Psoas muscle (tissue), 8 donors: Measurements from ENCODE around the gene PARVG. TPM values are rescaled to one million over a fixed set of nuclear protein-coding genes. Genes with fewer than 3 reads are reported as not detected.

Experiments used
- ATAC-seq, 4 donors: fragments of 200-7000 bp; cut with Tn5 transposase; one replicate each; pipeline ENCODE4 v1.9.1; 2020; ENCODE audit warnings: moderate library complexity in 3 of 4, mild to moderate bottlenecking in 2 of 4
- DNase-seq, 2 donors: peaks; one replicate each; pipeline ENCODE4 v3.0.0-alpha.2; 2020
- H3K27ac ChIP-seq: fragments of 200-600 bp; one replicate; pipeline ENCODE4 v1.8.0; 2022
- H3K27me3 ChIP-seq, 3 donors: fragments of 200-600 bp in 1 of 3; one replicate each; pipeline versions ENCODE4 v1.6.1 to v1.8.0; 2013 to 2022; ENCODE audit warnings: low read length in 2 of 3, mild to moderate bottlenecking in 2 of 3, moderate library complexity in 1 of 3; ENCODE audit not compliant: insufficient read depth in 3 of 3
- H3K36me3 ChIP-seq, 2 donors: fragments of 200-600 bp in 1 of 2; one replicate each; pipeline versions ENCODE4 v1.6.1 to v1.8.0; 2013 to 2022; ENCODE audit warnings: low read depth in 1 of 2, mild to moderate bottlenecking in 1 of 2, moderate library complexity in 1 of 2; ENCODE audit not compliant: insufficient read depth in 1 of 2
- H3K4me1 ChIP-seq: fragments of 200-600 bp; one replicate; pipeline ENCODE4 v1.8.0; 2022
- H3K4me3 ChIP-seq: fragments of 200-600 bp; one replicate; pipeline ENCODE4 v1.8.0; 2022; ENCODE audit warnings: mild to moderate bottlenecking
- H3K9me3 ChIP-seq: fragments of 200-600 bp; one replicate; pipeline ENCODE4 v1.8.0; 2022
- CTCF ChIP-seq: fragments of 200-600 bp; IDR thresholded peaks from one replicate; pipeline ENCODE4 v1.8.0; 2022; ENCODE audit warnings: antibody characterized with exemption
- WGBS, 3 donors: extraction: QIAGEN DNeasy Blood & Tissue Kit; methylation state at CpG; one replicate each; pipeline versions ENCODE4 v1.1.6 to v1.1.7; 2013; 5-methylcytosine and 5-hydroxymethylcytosine counted together
- intact Hi-C, 2 donors: fragments of 100-400 bp; cut with DNase I; formaldehyde crosslinking; loops; one replicate each; pipeline versions ENCODE4 v1.11.0 to v1.14.2; 2022
- polyA plus RNA-seq, 3 donors: library from polyadenylated mRNA; stranded (reverse); fragments of 200-250 nt; gene quantifications; one replicate each; pipeline ENCODE4 v1.2.3, GENCODE V29; 2013
- total RNA-seq, 4 donors: library from RNA; stranded (reverse); fragmentation: NEBNext Ultra II Directional in 2 of 4; extraction: Animal tissue kit (Norgen Biotek cat#: 25700) in 2 of 4; gene quantifications; one replicate each; pipeline versions ENCODE4 v1.2.1 to v1.2.4, GENCODE V29; 2021 to 2023
- donor health status: healthy with polysubstance abuse.
- donor health status: DM: no; HTN: no; CAD: no; lungs with moderate emphysema.
- donor health status: Bipolar disorder and iron deficiency.
- donor health status: healthy.
- donor health status: DM: yes; HTN: yes; CAD: no.
- donor health status: DM: no; HTN: no; CAD: no.
- donor health status: DM: no; HTN: no; CAD: no.
- donor health status: DM: yes; HTN: yes; CAD: no.

The PARVG gene
- total and polyA plus RNA-seq, 7 donors: 0.77 to 3.2 (median 1.5) TPM

GRCh38 chr22:44170470-44170869 lies 10.3 kb upstream of the PARVG start:
- TF ChIP-seq CTCF: no peak
- DNase-seq: peak in 1 of 2 donors; percentile 37
- Histone ChIP-seq H3K36me3 (peaks cover 0 to 43% of the 10 kb centered on the region in 2 donors), H3K4me3 (no peak overlapping the region), H3K4me1 (peaks cover 3% of the 10 kb centered on the region), H3K27me3 (no peaks in the 10 kb centered on the region), H3K27ac (no peak overlapping the region), H3K9me3 (no peaks in the 10 kb centered on the region)
- no peak for ATAC-seq
- intact Hi-C loops: no loop called here
- WGBS, 3 donors: 82 to 89% (median 86%) methylated on average over 10 to 11 of the region's 11 CpGs

GRCh38 chr22:44171561-44171960 lies 9.2 kb upstream of the PARVG start:
- no peak for TF ChIP-seq CTCF
- H3K4me3 ChIP-seq: no peak overlapping the region
- H3K4me1 ChIP-seq: peaks cover 3% of the 10 kb centered on the region
- ATAC-seq (no peak), DNase-seq (peak in 1 of 2 donors; percentile 22)
- no peak overlapping the region for H3K27ac ChIP-seq
- H3K36me3 ChIP-seq: peaks cover 0 to 35% of the 10 kb centered on the region in 2 donors
- no peaks in the 10 kb centered on the region for H3K27me3 ChIP-seq
- 88 to 94% (median 94%) methylated on average over 6 of the region's 6 CpGs for WGBS, 3 donors
- intact Hi-C loops: no loop called here
- no peaks in the 10 kb centered on the region for H3K9me3 ChIP-seq

- H3K27ac ChIP-seq: peak overlapping the region; percentile 49
- DNase-seq (peak; percentile 64 to 79), ATAC-seq (peak; percentile 59 to 88 (median 74))
- 50 to 59% (median 58%) methylated on average over 22 of the region's 22 CpGs for WGBS, 3 donors
- H3K4me1 ChIP-seq: peaks cover 3% of the 10 kb centered on the region
- H3K4me3 ChIP-seq: no peak overlapping the region
- TF ChIP-seq CTCF: no peak
- H3K36me3 ChIP-seq: peaks cover 0 to 29% of the 10 kb centered on the region in 2 donors
- no peaks in the 10 kb centered on the region for H3K9me3 ChIP-seq
- intact Hi-C loops: no loop called here
- H3K27me3 ChIP-seq: no peaks in the 10 kb centered on the region
These were observed 8.2 kb upstream of the PARVG start for GRCh38 chr22:44172370-44173108.

- TF ChIP-seq CTCF: no peak
- Histone ChIP-seq H3K36me3 (peaks cover 0 to 23% of the 10 kb centered on the region in 2 donors), H3K27me3 (no peaks in the 10 kb centered on the region), H3K4me3 (no peak overlapping the region), H3K27ac (no peak overlapping the region), H3K4me1 (peaks cover 3% of the 10 kb centered on the region), H3K9me3 (no peaks in the 10 kb centered on the region)
- peak in 1 of 2 donors; percentile 10 for DNase-seq
- 78 to 81% (median 80%) methylated on average over 10 of the region's 10 CpGs for WGBS, 3 donors
- ATAC-seq: peak in 3 of 4 donors; percentile 3 to 18 (median 12)
- intact Hi-C loops: no loop called here
These were observed 7.6 kb upstream of the PARVG start for GRCh38 chr22:44173154-44173553.

- ATAC-seq (no peak), DNase-seq (no peak)
- Histone ChIP-seq H3K4me3 (no peak overlapping the region), H3K9me3 (no peaks in the 10 kb centered on the region), H3K27me3 (peaks cover 0 to under 1% (median 0%) of the 10 kb centered on the region in 3 donors), H3K36me3 (no peaks in the 10 kb centered on the region), H3K27ac (no peak overlapping the region), H3K4me1 (peaks cover 3% of the 10 kb centered on the region)
- intact Hi-C loops: no loop called here
- WGBS, 3 donors: 75 to 82% (median 77%) methylated on average over 8 of the region's 8 CpGs
- no peak for TF ChIP-seq CTCF
These were observed 5.0 kb upstream of the PARVG start for GRCh38 chr22:44175676-44176075.
